ENCODE data around the gene FCRL5.

Gene FCRL5

DNA sequence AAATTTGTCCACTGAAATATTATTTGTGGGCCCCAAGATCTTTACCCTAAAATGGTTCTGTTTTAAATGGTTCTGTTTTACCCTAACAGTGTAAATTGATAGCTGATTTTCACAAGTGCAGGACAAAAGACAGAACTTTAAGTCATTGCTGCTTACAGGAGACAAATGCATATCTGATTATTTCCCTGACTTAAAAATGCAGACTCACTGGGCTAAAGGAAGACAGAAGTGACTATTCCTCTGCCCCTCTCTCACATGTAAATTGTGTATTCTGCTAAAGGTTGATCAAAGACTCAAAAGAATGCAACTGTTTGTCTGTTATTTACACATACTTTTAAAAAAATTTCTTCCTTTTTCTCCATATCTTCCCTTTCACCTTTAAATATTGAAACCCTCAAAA lies 12.7 kb downstream of the FCRL5 start:
- ChIA-PET POLR2A (ENCODE audit: low non-redundant PET) (no interaction called here), CTCF (no interaction called here)
- H3K27ac ChIP-seq: no peak overlapping the region
- TF ChIP-seq, protein P1, sequence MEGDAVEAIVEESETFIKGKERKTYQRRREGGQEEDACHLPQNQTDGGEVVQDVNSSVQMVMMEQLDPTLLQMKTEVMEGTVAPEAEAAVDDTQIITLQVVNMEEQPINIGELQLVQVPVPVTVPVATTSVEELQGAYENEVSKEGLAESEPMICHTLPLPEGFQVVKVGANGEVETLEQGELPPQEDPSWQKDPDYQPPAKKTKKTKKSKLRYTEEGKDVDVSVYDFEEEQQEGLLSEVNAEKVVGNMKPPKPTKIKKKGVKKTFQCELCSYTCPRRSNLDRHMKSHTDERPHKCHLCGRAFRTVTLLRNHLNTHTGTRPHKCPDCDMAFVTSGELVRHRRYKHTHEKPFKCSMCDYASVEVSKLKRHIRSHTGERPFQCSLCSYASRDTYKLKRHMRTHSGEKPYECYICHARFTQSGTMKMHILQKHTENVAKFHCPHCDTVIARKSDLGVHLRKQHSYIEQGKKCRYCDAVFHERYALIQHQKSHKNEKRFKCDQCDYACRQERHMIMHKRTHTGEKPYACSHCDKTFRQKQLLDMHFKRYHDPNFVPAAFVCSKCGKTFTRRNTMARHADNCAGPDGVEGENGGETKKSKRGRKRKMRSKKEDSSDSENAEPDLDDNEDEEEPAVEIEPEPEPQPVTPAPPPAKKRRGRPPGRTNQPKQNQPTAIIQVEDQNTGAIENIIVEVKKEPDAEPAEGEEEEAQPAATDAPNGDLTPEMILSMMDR (conservative IDR thresholded peaks at IDR 0.05; ENCODE audit: low read depth): no peak
- no peak for DNase-seq (ENCODE audit: low spot score)

DNA sequence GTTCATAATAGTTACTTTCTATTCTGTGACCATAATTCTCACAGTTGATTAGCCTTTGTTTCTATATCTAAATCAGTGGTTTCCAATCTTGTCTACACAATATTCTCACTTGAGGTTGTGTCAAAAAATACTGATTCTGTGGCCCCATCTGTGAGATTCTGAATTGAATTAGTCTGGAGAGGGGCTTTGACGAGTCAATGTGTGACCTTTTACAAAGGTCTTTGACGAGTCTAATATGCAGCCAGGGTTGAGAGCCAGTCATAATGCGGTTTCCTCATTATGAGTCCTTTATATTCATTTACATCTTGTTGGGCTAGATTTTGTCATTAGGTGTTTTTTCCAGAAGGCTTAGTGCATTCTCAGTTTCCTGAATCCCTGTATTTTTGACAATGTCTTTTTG lies 19.7 kb downstream of the FCRL5 start:
- DNase-seq (ENCODE audit: low spot score): no peak
- TF ChIP-seq, protein P1 (conservative IDR thresholded peaks at IDR 0.05; ENCODE audit: low read depth): no peak
- no peak overlapping the region for H3K27ac ChIP-seq
- ChIA-PET CTCF (no interaction called here), POLR2A (ENCODE audit: low non-redundant PET) (no interaction called here)

DNA sequence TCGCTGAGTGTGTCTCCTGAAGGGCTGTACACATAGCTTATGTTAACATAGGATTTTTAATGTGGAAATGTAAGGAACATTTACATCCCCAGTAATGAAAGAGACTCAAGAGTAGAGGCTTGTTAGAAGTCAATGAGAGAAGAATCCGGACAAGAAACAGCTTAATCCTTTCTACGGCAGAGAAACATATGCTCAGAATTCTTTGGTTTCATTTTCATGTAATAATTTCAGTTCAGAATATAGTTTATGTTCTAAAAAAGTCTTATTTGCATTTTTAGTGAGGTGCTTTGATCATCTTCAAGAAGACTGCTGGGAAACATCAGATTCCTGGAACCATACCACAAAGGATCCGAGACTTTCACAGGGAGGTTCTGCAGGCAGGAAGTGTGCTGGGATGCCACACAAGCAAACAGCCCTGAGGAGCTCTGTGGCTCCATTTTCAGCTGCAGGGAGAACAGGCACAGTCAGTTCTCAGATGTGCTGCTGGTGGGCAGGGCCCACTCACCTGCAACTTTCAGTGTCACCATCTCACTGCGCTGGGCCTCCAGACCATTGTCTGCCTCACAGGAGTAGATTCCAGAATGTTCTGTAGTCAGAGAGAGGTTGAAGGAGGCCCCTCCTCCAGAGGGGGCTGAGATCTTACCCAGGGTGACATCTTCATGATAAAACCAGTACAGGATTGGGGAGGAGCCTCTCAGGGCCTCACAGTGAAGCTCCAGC lies 28.4 kb downstream of the FCRL5 start:
- H3K27ac ChIP-seq: no peak overlapping the region
- ChIA-PET CTCF (no interaction called here), POLR2A (ENCODE audit: low non-redundant PET) (no interaction called here)
- no peak for DNase-seq (ENCODE audit: low spot score)
- TF ChIP-seq, protein P1 (conservative IDR thresholded peaks at IDR 0.05; ENCODE audit: low read depth): no peak

DNA sequence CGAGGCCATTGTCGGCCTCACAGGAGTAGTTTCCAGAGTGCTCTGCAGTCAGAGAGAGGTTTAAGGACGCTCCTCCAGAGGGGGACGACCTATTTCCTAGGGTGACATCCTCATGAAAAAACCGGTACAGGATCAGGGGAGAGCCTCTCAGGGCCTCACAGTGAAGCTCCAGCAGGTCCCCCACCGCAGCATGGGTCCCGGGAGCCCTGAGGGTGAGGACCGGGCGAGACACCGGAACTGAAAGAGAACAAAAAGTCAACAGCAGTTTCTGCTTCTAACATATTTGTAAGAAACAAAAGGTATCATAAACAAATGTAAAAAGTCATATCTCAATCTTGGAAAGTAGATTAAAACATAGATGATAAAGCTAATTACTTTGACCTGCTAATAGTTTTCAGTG lies 31.3 kb downstream of the FCRL5 start:
- no peak overlapping the region for H3K27ac ChIP-seq
- TF ChIP-seq, protein P1 (conservative IDR thresholded peaks at IDR 0.05; ENCODE audit: low read depth): no peak
- CTCF ChIA-PET: interaction anchor here (0.7 kb wide), 1 partner anchor 8 kb away, joined by 3 read pairs; no protein-coding TSS in a partner anchor
- POLR2A ChIA-PET (ENCODE audit: low non-redundant PET): no interaction called here
- no peak for DNase-seq (ENCODE audit: low spot score)

DNA sequence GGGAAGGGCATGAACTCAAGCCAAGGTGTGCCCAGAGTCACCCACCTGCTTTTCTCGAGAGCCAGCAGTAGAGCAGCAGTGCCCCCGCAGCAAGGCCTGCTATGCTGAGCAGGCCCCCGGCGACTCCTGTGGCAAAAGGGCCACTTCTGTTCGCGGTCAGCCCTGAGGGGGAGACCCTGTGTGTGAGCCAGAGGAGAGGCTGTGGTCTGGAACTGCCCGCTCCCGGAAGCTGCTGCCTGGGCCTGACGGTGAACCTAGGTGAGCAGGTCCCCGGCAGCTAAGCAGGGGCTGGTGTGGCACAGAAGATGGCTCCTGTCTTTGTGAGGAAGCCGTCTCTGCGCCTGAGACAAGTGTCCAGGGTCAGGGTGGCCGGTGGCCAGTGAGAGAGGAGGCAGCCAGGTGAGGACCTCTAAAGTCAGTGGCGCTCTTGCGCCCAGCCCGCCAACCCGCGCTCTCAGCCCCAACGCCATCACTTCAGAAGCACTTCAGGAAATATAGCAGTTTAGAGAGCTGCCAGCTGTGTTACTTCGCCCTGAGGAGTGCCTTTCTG lies 31.9 kb downstream of the FCRL5 start:
- DNase-seq (ENCODE audit: low spot score): no peak
- no peak overlapping the region for H3K27ac ChIP-seq
- ChIA-PET CTCF (no interaction called here), POLR2A (ENCODE audit: low non-redundant PET) (no interaction called here)
- TF ChIP-seq, protein P1 (conservative IDR thresholded peaks at IDR 0.05; ENCODE audit: low read depth): no peak

DNA sequence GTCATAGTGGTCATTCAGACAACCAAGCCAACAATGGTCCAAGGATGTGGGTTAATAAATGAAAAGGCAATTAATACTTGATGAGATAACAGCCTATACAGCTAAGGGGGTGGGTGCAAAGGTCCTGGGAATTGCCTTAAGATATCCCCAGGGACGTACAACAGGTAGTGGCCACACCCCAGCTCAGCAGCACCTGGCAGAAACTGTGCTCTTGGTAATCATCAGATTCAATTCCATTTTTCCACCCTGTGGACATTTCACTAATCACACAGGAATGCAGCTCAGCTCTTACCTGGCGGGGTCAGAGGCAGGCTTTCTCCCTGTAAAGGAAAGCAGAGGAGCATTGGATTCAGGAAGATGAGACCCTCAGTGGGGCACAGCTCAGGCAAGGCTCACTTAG lies 32.9 kb downstream of the FCRL5 start:
- TF ChIP-seq, protein P1 (conservative IDR thresholded peaks at IDR 0.05; ENCODE audit: low read depth): no peak
- CTCF ChIA-PET: no interaction called here
- H3K27ac ChIP-seq: no peak overlapping the region
- POLR2A ChIA-PET (ENCODE audit: low non-redundant PET): no interaction called here
- DNase-seq (ENCODE audit: low spot score): no peak

Data from RWPE1 (cell line).